ENCODE measurements around the gene GALNT18.

GALNT18 gene

GRCh38 chr11:11531131-11531908, 90.5 kb downstream of the GALNT18 start:
- DNase-seq (ENCODE audit: low spot score) = peak; percentile 13

- DNase-seq (ENCODE audit: low spot score) = no peak
Measured at GRCh38 chr11:11528986-11529385, 92.8 kb downstream of the GALNT18 start.

DNA sequence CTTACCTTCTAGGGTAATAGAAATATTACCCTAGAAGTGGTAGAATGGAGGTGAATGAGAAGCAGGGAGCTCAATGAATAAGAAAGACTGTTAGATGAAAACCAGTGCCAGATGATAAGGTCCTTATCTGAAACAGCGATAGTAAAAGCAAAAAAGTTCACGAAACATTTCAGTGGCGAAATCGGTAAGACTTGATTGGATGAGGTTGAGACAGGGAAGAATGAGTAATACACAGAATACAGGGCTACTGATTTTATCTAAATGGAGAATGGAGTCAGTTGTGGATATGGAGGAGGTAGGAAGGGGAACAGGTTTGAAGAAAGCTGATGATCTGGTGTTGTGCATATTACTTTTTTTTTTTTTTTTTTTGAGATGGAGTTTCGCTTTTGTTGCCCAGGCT, 96.5 kb downstream of the GALNT18 start:
- no peak for DNase-seq (ENCODE audit: low spot score)

DNA sequence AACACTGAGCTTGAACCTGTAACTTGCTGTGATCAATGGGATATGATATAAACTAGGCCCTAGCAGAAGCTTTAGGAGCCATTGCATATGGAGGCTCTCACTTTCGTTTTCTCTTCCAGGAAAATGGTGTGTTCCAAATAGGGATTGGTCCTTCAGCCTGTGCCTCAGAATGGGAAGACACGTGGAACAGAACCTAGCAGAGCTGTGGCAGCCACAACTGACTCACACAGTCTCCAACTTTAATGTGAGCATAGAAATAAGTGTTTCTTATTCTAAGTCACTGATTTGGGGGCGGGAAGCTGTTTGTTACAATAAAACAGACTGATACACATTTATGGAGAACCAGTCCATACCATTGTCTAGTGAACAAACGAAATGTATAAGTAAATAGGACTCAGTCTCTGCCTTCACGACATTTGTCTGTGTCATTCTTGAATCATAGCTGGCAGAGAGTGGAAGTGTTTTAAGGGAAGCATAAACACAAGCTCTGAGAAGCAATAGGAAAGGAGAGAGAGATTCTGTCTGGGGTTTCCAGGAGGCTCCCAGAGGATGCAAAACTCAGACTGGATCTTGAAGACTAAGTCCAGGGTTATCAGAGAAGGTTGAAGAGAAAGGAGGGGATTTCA, 97.3 kb downstream of the GALNT18 start:
- DNase-seq (ENCODE audit: low spot score) = no peak

DNA sequence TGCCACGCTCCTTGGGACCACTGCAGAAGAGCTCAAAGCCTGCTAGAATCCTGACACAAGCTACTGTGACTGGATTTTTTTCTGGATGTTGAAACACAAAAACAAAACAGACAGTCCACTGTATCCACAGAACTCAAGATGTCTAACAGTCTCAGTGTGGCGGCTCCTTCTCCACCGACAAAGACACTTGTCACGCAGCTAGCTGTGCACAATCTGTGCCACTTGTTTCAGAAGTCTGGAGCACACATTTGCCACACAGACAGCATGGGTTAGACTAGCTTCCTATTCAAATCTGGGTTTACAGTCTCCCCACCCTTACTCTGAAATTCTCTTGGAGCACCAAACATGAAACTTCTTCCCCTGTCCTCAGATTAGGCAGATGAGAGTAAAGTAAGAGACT, 99.2 kb downstream of the GALNT18 start:
- no peak for DNase-seq (ENCODE audit: low spot score)

GRCh38 chr11:11521306-11522002, 100.4 kb downstream of the GALNT18 start:
- DNase-seq (ENCODE audit: low spot score) = no peak

- no peak for DNase-seq (ENCODE audit: low spot score)
Measured at GRCh38 chr11:11520231-11521015, 101.4 kb downstream of the GALNT18 start.

DNA sequence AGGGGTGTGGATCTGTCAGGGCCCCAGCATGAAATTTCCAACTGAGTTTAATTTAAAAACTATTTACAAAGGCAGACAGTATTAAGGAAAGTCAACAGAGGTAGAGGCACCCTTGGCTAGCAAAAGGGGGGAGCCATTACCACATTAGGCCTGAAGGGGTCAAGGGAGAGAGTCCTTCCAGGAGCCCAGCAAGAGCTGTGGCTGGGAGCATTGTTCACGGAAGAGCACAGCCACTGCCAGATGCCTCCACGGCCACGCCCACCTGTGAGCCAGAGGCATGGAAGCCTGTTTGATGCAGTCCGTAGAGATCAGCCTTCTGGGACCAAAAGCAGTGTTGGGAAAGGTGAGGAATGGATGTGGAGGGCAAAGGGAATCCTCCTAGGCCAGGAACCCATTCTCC, 102.6 kb downstream of the GALNT18 start:
- DNase-seq (ENCODE audit: low spot score) = no peak

- no peak for DNase-seq (ENCODE audit: low spot score)
Measured at GRCh38 chr11:11514246-11514645, 107.6 kb downstream of the GALNT18 start.

- no peak for DNase-seq (ENCODE audit: low spot score)
Measured at GRCh38 chr11:11513422-11513821, 108.4 kb downstream of the GALNT18 start.

GRCh38 chr11:11512929-11513328, 108.9 kb downstream of the GALNT18 start:
- DNase-seq (ENCODE audit: low spot score) = no peak

GRCh38 chr11:11512502-11512901, 109.3 kb downstream of the GALNT18 start:
- DNase-seq (ENCODE audit: low spot score) = peak; percentile 44

GRCh38 chr11:11512090-11512489, 109.7 kb downstream of the GALNT18 start:
- no peak for DNase-seq (ENCODE audit: low spot score)

DNA sequence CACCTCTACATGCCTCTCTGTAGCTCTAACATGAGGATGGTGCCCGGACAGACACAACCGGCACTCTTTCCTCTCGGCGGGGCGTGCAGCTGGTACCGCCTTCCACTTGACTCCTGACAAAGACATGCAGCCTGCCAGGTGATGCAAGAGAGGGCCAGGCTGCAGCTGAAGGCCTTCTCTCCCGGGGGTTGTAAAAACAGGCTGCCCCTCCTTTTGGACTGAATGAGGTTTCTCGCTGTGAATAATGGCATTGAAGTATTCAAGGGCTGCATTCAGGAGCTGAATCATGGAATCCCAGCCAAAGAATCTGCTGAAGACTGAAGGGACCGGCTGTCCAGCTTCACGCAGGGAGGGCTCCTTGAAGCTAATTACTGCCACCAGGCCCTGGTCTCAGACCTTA, 110.9 kb downstream of the GALNT18 start:
- peak; percentile 87 for DNase-seq (ENCODE audit: low spot score)

- no peak for DNase-seq (ENCODE audit: low spot score)
Measured at GRCh38 chr11:11505692-11506091, 116.1 kb downstream of the GALNT18 start.

GRCh38 chr11:11505190-11505589, 116.6 kb downstream of the GALNT18 start:
- no peak for DNase-seq (ENCODE audit: low spot score)

GRCh38 chr11:11504071-11504470, 117.7 kb downstream of the GALNT18 start:
- DNase-seq (ENCODE audit: low spot score) = no peak

GRCh38 chr11:11502263-11502861, 119.4 kb downstream of the GALNT18 start:
- no peak for DNase-seq (ENCODE audit: low spot score)

DNA sequence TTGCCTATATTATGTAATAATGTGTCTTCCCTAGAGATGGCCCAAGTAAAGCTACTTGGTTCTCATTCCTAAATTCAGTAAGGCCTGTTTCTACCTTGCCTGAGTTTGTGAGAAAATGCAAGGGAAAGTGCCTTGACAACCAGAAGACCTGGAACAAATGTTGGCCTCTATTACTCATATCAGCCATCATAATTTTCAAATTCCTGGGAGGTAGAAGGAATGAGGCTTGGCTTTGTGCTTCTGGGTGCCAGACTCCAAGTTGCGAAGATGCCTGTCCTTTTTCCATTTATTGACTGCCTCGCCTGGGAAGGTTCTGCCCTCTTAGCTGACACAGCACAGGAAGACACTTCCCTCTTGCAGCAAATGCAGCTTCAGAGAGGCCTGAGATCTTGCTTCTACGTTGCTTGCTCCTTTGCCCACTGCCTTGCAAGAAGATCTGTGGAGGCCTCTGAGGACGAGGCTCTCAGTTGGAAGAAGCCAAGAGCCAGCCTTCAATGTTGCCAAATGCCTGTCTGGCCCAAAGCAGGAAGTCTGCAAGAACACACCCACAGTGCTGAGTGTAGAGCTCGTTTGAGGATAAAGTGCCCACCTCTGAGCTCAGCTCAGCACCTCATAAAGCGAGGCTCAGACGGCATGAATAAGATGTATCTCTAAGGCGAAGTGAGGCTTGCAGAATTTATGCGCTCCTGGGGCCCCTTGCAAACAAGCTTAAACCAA, 120.1 kb downstream of the GALNT18 start:
- peak; percentile 34 for DNase-seq (ENCODE audit: low spot score)

DNA sequence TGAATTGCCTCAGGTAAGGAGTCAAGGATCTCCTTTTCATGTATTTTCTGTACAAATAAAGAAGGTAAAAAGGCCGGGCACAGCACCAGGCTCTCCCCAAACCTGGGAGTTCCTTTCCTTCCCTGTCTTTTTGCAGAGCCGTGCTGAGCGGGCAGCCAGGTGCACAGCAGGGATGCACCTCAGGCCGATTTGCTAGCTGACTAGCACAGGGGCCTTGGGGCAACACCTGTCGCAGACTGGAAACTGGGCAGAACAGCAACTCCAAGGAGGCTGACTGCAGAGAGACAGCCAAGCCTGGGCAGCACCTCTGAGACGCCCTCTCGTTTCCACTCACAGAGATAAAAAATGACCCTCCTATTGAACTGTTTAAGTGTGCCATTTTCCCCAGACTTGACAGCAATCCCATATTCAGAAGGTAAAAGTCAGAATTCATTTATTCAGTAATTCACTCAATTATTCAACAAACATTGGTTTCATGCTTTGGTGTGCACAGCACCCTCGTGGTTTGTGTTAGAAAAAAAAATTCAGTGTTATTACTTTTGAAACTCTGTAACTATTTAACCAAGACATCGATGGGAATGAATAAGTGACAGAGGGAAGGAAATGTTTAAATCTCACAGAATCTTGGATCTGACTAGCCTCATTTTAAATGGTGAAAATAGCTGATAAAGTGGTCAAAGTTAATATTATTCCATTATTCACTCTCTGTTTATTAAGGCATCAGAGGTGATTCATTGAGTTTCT, 120.9 kb downstream of the GALNT18 start:
- DNase-seq (ENCODE audit: low spot score) = no peak

DNA sequence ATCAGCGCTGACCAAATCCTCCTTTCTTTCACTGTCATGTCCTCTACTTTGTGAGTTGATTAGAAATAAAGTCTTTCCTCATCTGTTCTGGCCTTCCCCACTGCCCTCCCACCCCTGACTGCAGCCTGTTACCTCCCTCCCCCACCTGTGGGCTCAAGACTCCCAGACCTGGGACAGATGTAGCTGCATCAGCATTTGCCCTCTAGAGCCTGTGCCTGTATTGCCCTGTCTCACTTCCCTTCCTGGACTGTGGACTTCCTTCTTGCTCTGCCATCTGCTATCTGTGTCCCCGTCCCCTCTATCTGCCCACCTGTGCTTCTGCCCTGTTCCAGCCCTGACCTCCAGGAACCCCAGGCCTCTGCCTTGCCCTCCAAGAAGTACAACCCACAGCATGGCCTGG, 122.5 kb downstream of the GALNT18 start:
- no peak for DNase-seq (ENCODE audit: low spot score)

Data from cerebellar cortex (tissue), 1 donor.